Memory B cell (primary cell): Measurements from ENCODE around the gene INSIG2.

Source experiments
- ATAC-seq: fragments of 150-1000 bp; cut with Tn5 transposase; 2 replicates; pipeline ENCODE4 v1.10.0; 2021; ENCODE audit warnings: low read depth, mild to moderate bottlenecking, moderate library complexity
- DNase-seq, 2 donors: peaks; one replicate each; pipeline ENCODE4 v3.0.0; 2022; ENCODE audit warnings: low spot score in 2 of 2
- H3K27ac Mint-ChIP-seq: one replicate; pipeline ENCODE4 v1.8.0; 2022; ENCODE audit warnings: mild to moderate bottlenecking, moderate library complexity, mixed read lengths
- H3K27me3 Mint-ChIP-seq: one replicate; pipeline ENCODE4 v1.8.0; 2022; ENCODE audit warnings: mixed read lengths
- H3K36me3 Mint-ChIP-seq: one replicate; pipeline ENCODE4 v1.8.0; 2022; ENCODE audit warnings: mild to moderate bottlenecking, mixed read lengths
- H3K4me1 Mint-ChIP-seq: one replicate; pipeline ENCODE4 v1.8.0; 2022; ENCODE audit warnings: mixed read lengths
- H3K4me3 Mint-ChIP-seq: one replicate; pipeline ENCODE4 v1.8.0; 2022; ENCODE audit warnings: mild to moderate bottlenecking, moderate library complexity, mixed read lengths
- H3K9me3 Mint-ChIP-seq: one replicate; pipeline ENCODE4 v1.8.0; 2022; ENCODE audit warnings: mixed read lengths

The INSIG2 gene

DNA sequence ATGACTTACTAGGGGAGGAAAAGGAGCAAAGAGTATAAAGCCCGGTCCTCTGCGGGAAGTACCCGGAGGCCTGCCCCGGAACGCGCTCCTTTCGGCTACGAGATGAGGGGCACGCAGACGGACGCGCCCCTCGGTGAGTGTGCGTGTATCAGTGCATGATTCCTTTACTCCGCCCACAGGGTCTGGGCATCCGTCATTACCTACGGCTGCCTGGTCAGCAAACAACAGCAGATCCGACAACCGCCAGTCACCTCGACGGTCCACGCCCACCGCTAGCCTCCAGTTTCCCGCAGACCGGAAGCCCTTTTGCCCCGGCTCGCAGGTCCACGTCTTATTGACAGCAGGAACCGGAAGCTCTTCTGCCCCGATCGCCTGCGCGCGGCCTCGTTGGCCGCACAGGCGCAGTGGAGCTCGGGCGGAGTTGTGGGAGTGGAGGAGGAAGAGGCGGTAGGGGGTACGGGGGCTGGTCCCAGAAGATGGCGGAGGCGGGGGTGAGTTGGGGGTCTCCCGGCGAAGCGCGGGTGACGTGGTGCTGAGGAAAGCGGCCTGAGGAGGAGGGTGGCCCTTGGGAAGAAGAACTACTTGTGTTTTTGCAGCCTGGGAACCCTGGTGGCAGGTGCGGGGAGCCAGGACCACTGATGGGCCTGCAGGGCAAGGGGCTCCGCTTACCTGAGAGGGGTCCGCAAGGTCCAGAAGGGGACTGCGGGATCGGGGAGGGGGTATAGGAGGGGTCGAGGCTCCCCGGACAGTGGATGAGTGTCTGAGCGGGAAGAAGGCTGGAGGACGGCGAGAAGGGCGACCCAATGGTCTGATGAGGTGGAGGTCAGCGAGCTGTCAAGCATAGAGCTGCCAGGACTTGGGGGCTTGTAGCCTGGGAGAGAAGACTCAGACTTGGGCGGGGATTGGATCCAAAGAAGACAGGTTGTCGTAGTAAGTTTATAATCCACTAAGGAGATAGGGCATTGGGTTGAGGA lies at the start of gene INSIG2:
Gene INSIG2 (plus strand): TSS at position 421 of the 974 bp plus-strand sequence. CDS start 8,086 bp downstream, outside the sequence.
- Mint-ChIP-seq H3K4me1 (peaks cover 8% of the 10 kb centered on the region), H3K4me3 (peak within 1 kb of the TSS; percentile 93), H3K27ac (peak within 1 kb of the TSS; percentile 78), H3K27me3 (peaks cover 2% of the 10 kb centered on the region), H3K36me3 (peaks cover 3% of the 10 kb centered on the region), H3K9me3 (no peaks in the 10 kb centered on the region)
- ATAC-seq (peak; percentile 94), DNase-seq (peak; percentile 72 to 74)

DNA sequence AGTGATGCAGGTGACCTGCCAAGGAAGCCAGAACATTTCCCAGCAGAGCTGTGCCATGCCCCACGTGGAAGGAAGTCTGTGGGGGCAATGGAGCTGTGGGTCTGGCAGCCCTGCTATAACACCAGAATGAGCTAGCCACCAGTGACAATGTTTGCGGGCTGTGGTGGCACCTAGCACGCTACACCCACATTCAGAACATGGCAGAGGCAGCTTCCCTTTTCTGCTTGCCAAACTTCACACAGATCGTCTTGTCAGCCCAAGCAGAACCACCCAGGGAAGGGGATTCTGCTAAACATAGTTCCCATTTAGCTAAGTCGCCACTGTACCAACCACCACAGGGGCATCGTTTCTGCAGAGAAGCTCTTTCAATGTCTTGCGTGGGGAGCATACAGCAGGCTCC lies 47.4 kb upstream of the INSIG2 start:
- DNase-seq (no peak), ATAC-seq (peak; percentile 74)
- Mint-ChIP-seq H3K27ac (no peak overlapping the region), H3K27me3 (peaks cover 25% of the 10 kb centered on the region), H3K4me3 (no peak overlapping the region), H3K4me1 (no peaks in the 10 kb centered on the region), H3K36me3 (peaks cover 3% of the 10 kb centered on the region), H3K9me3 (peaks cover 5% of the 10 kb centered on the region)

DNA sequence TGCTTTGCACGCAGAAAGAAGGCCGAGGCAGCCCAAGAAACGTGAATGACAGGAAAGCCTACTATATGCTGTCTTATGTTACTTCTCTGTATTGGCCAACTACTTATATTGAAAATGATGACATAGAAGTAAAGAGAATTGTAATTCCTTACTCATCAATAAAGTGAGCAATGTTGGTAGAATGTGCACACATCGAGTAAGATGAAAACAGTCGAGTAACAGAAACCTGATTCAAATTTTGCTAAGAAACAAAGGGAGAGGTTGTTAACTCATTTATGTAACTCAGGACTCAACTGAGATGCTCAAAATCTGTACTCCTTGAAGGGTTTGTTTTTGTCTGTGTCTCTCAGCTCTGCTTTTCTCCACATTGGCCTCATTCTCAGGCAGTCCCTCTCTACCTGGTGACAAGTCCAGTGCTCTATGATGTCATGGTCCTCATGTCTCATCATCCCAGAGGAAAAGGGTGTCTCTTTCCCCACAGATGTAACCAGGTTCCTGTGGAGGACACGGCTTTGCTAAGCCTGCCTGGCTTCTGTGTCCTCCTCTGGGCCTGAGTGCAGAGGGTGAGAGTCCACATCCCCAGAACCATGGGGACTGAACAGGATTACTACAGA lies 44.1 kb upstream of the INSIG2 start:
- ATAC-seq: no peak
- DNase-seq: no peak
- no peak overlapping the region for H3K4me3 Mint-ChIP-seq

DNA sequence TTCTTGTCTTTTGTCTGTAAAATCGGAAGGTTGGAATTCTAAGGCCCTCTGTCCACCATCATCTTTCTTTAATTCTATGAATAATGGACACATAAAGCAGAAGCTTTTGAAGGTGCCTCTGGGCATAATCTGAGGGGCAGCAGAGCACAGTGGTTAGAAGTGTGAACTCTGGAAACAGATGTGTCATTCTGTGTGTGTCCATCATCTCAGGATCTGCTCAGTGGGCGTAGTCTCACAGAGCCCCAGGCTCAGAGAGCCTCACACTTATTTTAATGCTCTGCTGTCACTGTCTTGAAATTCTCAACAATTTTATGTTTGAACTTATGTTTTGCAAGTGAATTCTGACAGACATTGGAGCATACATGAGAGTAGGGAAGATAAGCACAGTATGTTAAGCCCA lies 43.4 kb upstream of the INSIG2 start:
- ATAC-seq: no peak
- no peak overlapping the region for H3K4me3 Mint-ChIP-seq
- no peak overlapping the region for H3K27ac Mint-ChIP-seq
- peaks cover 9% of the 10 kb centered on the region for H3K27me3 Mint-ChIP-seq
- no peaks in the 10 kb centered on the region for H3K9me3 Mint-ChIP-seq
- H3K36me3 Mint-ChIP-seq: no peaks in the 10 kb centered on the region
- DNase-seq: no peak
- H3K4me1 Mint-ChIP-seq: peaks cover 8% of the 10 kb centered on the region

More for the DNA sequence above, 44.1 kb upstream of the INSIG2 start:
- H3K9me3 Mint-ChIP-seq: no peaks in the 10 kb centered on the region
- H3K36me3 Mint-ChIP-seq: no peaks in the 10 kb centered on the region
- H3K27ac Mint-ChIP-seq: no peak overlapping the region
- H3K27me3 Mint-ChIP-seq: peaks cover 13% of the 10 kb centered on the region
- H3K4me1 Mint-ChIP-seq: peaks cover 5% of the 10 kb centered on the region

DNA sequence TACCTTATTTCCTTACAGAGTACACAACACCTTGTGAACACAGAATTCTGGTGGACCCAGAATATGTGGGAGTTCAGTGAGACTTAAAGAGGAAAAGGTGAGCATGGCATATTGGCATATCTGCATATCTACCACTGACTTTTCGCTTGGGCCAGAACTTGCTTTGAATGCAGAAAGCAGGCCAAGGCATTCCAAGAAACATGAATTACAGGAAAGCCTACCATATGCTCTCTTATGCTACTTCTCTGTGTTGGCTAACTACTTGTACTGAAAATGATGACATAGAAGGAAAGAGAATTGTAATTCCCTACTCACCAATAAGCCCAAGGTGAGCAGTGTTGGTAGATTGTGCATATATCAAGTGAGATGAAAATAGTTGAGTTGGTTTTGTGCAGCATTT lies 43.0 kb upstream of the INSIG2 start:
- H3K36me3 Mint-ChIP-seq: no peaks in the 10 kb centered on the region
- no peak overlapping the region for H3K4me3 Mint-ChIP-seq
- no peaks in the 10 kb centered on the region for H3K9me3 Mint-ChIP-seq
- H3K27me3 Mint-ChIP-seq: peaks cover 9% of the 10 kb centered on the region
- no peak overlapping the region for H3K27ac Mint-ChIP-seq
- peaks cover 10% of the 10 kb centered on the region for H3K4me1 Mint-ChIP-seq
- DNase-seq (no peak), ATAC-seq (no peak)

DNA sequence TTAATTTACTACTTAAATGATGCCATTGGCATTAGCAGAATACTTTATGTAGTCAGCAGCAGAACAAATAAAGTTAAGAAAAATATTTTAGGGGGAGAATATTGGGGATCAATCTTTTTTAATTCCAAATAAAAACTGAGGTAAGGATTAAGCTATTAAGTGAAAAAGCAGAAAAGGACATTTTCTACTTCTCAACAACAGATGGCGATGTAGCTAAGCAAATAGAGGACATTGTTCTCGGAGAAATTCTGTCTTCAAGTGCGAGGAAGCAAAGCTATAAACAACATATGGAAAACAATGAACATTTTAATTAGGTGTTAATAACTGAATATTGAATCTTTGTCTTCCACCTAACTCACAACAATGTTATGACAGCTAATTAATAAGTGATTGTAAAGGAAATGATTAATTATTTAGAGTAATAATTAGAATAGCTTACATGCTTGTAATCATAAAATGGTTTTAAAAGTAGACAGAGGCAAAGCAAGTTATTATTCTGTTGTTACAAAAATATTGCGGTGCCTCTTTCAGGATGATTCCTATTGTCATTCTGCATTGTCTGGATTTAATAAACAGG lies 41.5 kb upstream of the INSIG2 start:
- no peak overlapping the region for H3K27ac Mint-ChIP-seq
- peaks cover 10% of the 10 kb centered on the region for H3K4me1 Mint-ChIP-seq
- no peaks in the 10 kb centered on the region for H3K9me3 Mint-ChIP-seq
- DNase-seq: peak in 1 of 2 donors; percentile 32
- peak; percentile 42 for ATAC-seq
- peaks cover 9% of the 10 kb centered on the region for H3K27me3 Mint-ChIP-seq
- H3K36me3 Mint-ChIP-seq: no peaks in the 10 kb centered on the region
- H3K4me3 Mint-ChIP-seq: no peak overlapping the region

DNA sequence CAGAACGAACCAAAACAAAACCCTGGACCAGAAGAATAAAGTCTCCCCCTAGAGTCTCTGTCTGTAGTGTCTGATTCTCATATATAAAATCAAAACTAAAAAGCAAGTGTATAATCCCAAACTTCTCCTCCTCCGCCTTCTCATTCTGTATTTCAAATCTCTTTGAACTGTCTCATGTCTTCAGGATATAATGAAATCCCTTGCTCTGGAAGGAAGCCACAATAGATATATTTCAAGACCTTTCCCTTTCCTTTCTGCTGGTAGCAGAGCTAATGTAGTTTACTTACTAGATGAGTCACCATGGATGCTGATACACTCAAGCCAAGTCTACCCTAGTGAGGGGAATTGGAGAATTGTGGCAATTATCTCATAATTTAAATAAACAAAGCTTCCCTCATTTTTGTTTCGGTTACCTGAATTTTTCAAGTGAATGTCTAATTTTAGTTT lies 40.9 kb upstream of the INSIG2 start:
- no peak overlapping the region for H3K4me3 Mint-ChIP-seq
- ATAC-seq: no peak
- H3K9me3 Mint-ChIP-seq: no peaks in the 10 kb centered on the region
- H3K27me3 Mint-ChIP-seq: peaks cover 9% of the 10 kb centered on the region
- H3K4me1 Mint-ChIP-seq: peaks cover 10% of the 10 kb centered on the region
- H3K36me3 Mint-ChIP-seq: no peaks in the 10 kb centered on the region
- no peak overlapping the region for H3K27ac Mint-ChIP-seq
- DNase-seq: no peak

DNA sequence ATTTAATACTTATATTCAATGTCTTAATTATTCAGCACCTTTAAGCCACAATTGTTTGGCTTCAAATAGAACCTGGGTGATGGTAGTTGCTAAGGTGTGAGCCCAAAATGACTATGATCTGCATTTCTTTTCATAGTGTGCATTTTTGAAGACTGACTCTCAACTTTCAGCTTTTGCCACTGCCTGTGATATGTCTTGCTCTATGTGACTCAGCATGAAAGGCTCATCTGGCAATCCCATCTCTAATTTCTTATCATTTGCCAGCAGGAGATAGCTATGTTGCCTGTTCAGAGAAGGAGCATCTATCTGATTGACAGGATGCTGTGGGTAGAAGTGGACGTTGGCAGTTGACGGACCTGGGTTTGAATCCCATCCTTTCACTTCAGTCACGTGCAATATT lies 39.9 kb upstream of the INSIG2 start:
- peaks cover 6% of the 10 kb centered on the region for H3K27me3 Mint-ChIP-seq

DNA sequence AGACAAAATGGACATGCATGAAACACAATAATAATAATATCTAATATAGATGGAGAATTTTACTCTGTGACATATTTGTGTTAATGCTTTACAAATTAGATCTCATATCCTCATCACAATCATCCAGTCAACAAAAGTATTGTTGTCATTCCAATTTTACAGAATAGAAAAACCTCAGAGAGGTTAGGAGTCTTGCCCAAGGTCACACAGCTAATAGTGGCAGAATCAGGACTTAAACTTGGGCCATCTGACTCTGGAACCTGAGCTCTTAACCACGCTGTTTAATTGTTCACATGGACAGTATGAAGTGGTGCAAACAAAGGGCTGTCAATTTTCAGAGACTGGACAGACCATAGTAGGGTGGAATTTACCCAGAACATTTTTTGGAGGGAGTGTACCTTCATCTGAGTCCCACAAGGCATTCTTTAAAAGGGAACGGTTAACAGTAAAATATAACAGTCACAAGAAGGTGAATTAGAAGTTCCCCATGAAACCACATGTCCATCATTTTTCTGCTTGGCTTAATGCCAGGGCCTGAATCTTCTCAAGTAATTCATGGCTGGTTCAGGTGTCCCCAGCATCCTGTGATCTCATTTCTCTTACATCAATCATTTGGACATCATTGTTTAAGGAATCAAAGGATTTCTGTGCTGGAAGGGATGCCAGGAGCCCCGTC lies 39.0 kb upstream of the INSIG2 start:
- Mint-ChIP-seq H3K4me1 (peaks cover 10% of the 10 kb centered on the region), H3K36me3 (no peaks in the 10 kb centered on the region), H3K4me3 (no peak overlapping the region), H3K27ac (no peak overlapping the region), H3K9me3 (no peaks in the 10 kb centered on the region), H3K27me3 (peaks cover 3% of the 10 kb centered on the region)
- DNase-seq: no peak
- no peak for ATAC-seq

More for the DNA sequence above, 39.9 kb upstream of the INSIG2 start:
- Mint-ChIP-seq H3K4me3 (no peak overlapping the region), H3K27ac (no peak overlapping the region), H3K36me3 (no peaks in the 10 kb centered on the region), H3K9me3 (no peaks in the 10 kb centered on the region), H3K4me1 (peaks cover 10% of the 10 kb centered on the region)
- no peak for ATAC-seq
- DNase-seq: no peak

DNA sequence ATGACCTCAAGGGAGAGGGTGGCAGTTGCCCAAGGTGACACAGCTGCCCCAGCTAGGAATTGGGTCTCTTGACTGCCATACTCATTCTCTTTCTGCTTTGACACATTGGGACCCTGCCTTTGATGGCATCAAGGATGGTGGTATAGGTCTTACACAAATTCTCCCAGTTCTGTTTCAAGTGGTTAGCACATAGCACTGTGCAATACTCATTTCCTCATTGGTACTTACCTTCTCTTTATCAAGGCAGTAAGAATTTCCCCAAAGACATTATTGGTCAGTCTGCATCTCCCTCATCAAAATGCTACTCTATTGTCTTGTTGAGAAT lies 38.5 kb upstream of the INSIG2 start:
- Mint-ChIP-seq H3K9me3 (no peaks in the 10 kb centered on the region), H3K36me3 (no peaks in the 10 kb centered on the region), H3K4me3 (no peak overlapping the region), H3K27me3 (peaks cover 3% of the 10 kb centered on the region), H3K4me1 (peaks cover 12% of the 10 kb centered on the region), H3K27ac (no peak overlapping the region)
- ATAC-seq (peak; percentile 26), DNase-seq (no peak)

DNA sequence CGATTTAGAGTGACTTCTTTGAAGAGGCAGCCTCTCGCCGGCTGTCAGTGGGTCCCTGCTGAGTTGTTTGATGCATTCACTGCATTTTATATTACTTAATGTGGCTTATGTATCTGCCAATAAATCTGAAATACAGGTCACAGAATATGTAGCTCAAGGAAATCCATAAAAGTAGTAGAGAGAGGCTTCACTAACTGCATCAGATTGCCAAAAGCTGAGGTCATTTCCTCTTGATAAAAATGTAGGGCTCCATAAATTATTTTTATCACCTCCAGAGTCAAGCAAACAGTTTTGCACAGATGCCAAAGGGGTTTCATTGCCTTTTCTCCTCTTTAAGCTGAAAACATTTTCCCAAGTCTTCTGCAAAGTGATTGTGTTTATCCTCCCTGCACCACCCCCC lies 37.9 kb upstream of the INSIG2 start:
- H3K4me1 Mint-ChIP-seq: peaks cover 18% of the 10 kb centered on the region
- no peak overlapping the region for H3K4me3 Mint-ChIP-seq
- H3K27ac Mint-ChIP-seq: no peak overlapping the region
- no peak for ATAC-seq
- H3K36me3 Mint-ChIP-seq: no peaks in the 10 kb centered on the region
- H3K27me3 Mint-ChIP-seq: no peaks in the 10 kb centered on the region
- H3K9me3 Mint-ChIP-seq: no peaks in the 10 kb centered on the region
- no peak for DNase-seq

DNA sequence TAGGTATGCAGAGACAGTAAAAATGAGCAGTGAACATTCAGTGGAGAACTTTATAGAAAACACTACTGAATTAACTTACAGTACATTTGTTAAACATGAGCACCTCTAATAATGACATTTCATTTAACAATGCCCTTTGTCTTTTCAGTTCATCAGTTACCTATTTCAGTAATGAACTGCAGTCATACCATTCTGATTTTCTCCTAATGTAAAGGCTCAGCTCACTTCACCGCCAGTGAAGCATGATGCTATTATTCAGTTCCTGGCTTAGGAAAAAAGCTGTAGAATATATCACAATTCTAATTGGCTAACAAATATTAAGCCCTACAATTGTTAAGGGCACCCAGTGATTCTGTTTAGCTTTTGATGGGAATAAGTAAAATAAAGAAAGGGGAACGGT lies 37.3 kb upstream of the INSIG2 start:
- Mint-ChIP-seq H3K27ac (no peak overlapping the region), H3K9me3 (no peaks in the 10 kb centered on the region), H3K36me3 (no peaks in the 10 kb centered on the region), H3K27me3 (no peaks in the 10 kb centered on the region), H3K4me3 (no peak overlapping the region), H3K4me1 (peaks cover 22% of the 10 kb centered on the region)
- DNase-seq: no peak
- no peak for ATAC-seq

DNA sequence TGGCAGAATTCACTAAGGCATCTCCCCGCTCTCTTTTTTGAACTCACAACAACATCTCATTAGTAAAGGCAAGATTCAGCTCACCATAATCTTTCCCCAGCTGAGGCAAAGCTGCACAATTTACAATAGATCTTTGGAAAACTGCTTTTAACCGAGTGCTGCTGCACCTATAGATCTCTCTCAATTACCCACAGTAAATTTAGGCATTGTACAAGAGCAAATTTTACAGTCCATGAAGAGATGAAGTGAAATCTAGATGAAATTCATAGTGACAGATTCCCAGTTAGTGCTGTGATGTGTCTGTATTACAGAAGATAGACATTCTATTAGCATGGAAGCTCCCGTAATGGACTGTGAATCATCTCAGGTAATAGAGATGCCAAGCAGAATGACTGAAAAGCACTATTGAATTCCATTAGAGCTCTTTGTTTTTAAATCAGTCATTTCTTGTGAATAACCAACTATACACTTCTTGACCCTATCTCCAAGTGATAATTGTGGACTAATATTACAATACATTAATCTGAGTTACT lies 36.4 kb upstream of the INSIG2 start:
- ATAC-seq (no peak), DNase-seq (no peak)
- Mint-ChIP-seq H3K9me3 (no peaks in the 10 kb centered on the region), H3K27me3 (no peaks in the 10 kb centered on the region), H3K4me1 (peaks cover 25% of the 10 kb centered on the region), H3K36me3 (no peaks in the 10 kb centered on the region), H3K4me3 (no peak overlapping the region), H3K27ac (no peak overlapping the region)

DNA sequence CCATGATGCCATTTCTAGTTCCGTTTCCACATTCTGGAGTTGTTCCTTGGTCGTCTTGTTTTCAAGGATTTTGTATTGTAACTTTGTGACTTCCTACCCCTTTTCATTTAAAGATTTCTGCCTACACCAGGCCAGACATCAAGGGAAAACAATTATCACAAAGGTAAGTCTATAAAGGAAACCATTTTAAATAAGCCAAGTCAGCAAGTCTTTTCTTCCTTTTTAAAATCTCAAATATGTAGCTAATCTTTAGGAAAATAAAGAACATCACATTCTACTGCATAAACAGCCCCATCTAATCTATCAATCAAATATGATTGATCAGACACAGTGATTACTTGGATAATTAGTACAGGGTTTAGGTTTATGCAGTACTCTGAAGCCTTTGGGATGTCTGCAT lies 35.8 kb upstream of the INSIG2 start:
- Mint-ChIP-seq H3K9me3 (no peaks in the 10 kb centered on the region), H3K4me3 (no peak overlapping the region), H3K4me1 (peaks cover 23% of the 10 kb centered on the region), H3K36me3 (no peaks in the 10 kb centered on the region), H3K27me3 (no peaks in the 10 kb centered on the region), H3K27ac (no peak overlapping the region)
- ATAC-seq: no peak
- no peak for DNase-seq
